Neural cell (in vitro differentiated cells): ENCODE results near the gene PLXDC1. TPM values are rescaled to one million over a fixed set of nuclear protein-coding genes. Genes with fewer than 3 reads are reported as not detected.

Source experiments
- H2AFZ ChIP-seq: fragments of 200-600, 300-800 bp; sonication (generic), shearing (Covaris generic); 2 replicates; pipeline ENCODE4 v1.6.0; 2014; ENCODE audit warnings: low read depth, mild to moderate bottlenecking, antibody characterized with exemption, low read length, moderate library complexity
- H3F3A ChIP-seq: fragments of 200-600 bp; shearing (Covaris generic); 2 replicates; pipeline ENCODE4 v1.6.1; 2016; ENCODE audit warnings: mild to moderate bottlenecking, moderate library complexity, mixed read lengths, antibody characterized with exemption, low read length; ENCODE audit not compliant: insufficient read depth, poor library complexity, severe bottlenecking
- H3K27ac ChIP-seq: fragments of 200-600, 300-800 bp; sonication (generic), shearing (Covaris generic); 2 replicates; pipeline ENCODE4 v1.5.1; 2014; ENCODE audit warnings: mild to moderate bottlenecking, low read length, moderate library complexity
- H3K27me3 ChIP-seq: fragments of 300-800, 200-600 bp; sonication (generic), shearing (Covaris generic); 2 replicates; pipeline ENCODE4 v1.6.0; 2014; ENCODE audit warnings: mild to moderate bottlenecking, low read depth, low read length, moderate library complexity; ENCODE audit not compliant: insufficient read depth
- H3K36me3 ChIP-seq: fragments of 300-800, 200-600 bp; sonication (generic), shearing (Covaris generic); 2 replicates; pipeline ENCODE4 v1.5.1; 2014; ENCODE audit warnings: mild to moderate bottlenecking, antibody characterized with exemption, low read length, moderate library complexity; ENCODE audit not compliant: insufficient read depth
- H3K4me2 ChIP-seq: fragments of 300-800, 200-600 bp; sonication (generic), shearing (Covaris generic); 2 replicates; pipeline ENCODE4 v1.6.0; 2014; ENCODE audit warnings: mild to moderate bottlenecking, low read length
- H3K4me3 ChIP-seq: fragments of 300-800, 200-600 bp; sonication (generic), shearing (Covaris generic); 2 replicates; pipeline ENCODE4 v1.5.1; 2014; ENCODE audit warnings: mild to moderate bottlenecking, low read length, moderate library complexity
- H3K79me2 ChIP-seq: fragments of 200-600 bp; shearing (Covaris generic); replicated peaks from 2 replicates; pipeline ENCODE4 v1.6.0; 2014; ENCODE audit warnings: mild to moderate bottlenecking, low read length, moderate library complexity; ENCODE audit not compliant: insufficient read depth
- H3K9ac ChIP-seq: fragments of 300-800, 200-600 bp; sonication (generic), shearing (Covaris generic); 2 replicates; pipeline ENCODE4 v1.6.1; 2016; ENCODE audit warnings: mild to moderate bottlenecking, low read length, mixed read lengths
- H3K9me2 ChIP-seq: fragments of 200-600 bp; shearing (Covaris generic); 2 replicates; pipeline ENCODE4 v1.6.1; 2016; ENCODE audit warnings: mild to moderate bottlenecking, low read length, mixed read lengths; ENCODE audit not compliant: insufficient read depth
- H3K9me3 ChIP-seq: fragments of 200-600, 300-800 bp; sonication (generic), shearing (Covaris generic); 2 replicates; pipeline ENCODE4 v1.6.1; 2016; ENCODE audit warnings: mild to moderate bottlenecking, mixed run types, low read length, moderate library complexity, mixed read lengths
- H4K20me1 ChIP-seq: fragments of 200-600 bp; shearing (Covaris generic); 2 replicates; pipeline ENCODE4 v1.6.1; 2016; ENCODE audit warnings: mild to moderate bottlenecking, mixed run types; ENCODE audit not compliant: insufficient read depth
- CTCF ChIP-seq: fragments of 450-650 bp; IDR thresholded peaks from 2 replicates; pipeline ENCODE4 v1.5.1; 2014; ENCODE audit warnings: antibody characterized with exemption, mild to moderate bottlenecking, moderate library complexity; ENCODE audit not compliant: poor library complexity, severe bottlenecking
- EP300 ChIP-seq: fragments of 450-650 bp; conservative IDR thresholded peaks from 2 replicates; pipeline ENCODE4 v1.6.1; 2014; ENCODE audit warnings: antibody characterized with exemption, mild to moderate bottlenecking, moderate library complexity; ENCODE audit not compliant: poor library complexity, severe bottlenecking
- EZH2 ChIP-seq: fragments of 200-600, 300-800 bp; shearing (Covaris generic), sonication (generic); IDR thresholded peaks from 2 replicates; pipeline ENCODE4 v1.6.1; 2014; ENCODE audit warnings: antibody characterized with exemption, low read length, borderline replicate concordance, mild to moderate bottlenecking; ENCODE audit not compliant: insufficient read depth, poor library complexity, severe bottlenecking
- MXI1 ChIP-seq: fragments of 450-650 bp; conservative IDR thresholded peaks from 2 replicates; pipeline ENCODE4 v1.6.1; 2014; ENCODE audit warnings: antibody characterized with exemption, mild to moderate bottlenecking; ENCODE audit not compliant: poor library complexity, severe bottlenecking
- POLR2AphosphoS5 ChIP-seq: IDR thresholded peaks from 2 replicates; pipeline ENCODE4 v1.6.1; 2012
- RAD21 ChIP-seq: fragments of 450-650 bp; conservative IDR thresholded peaks from 2 replicates; pipeline ENCODE4 v1.6.1; 2014; ENCODE audit warnings: antibody characterized with exemption, mild to moderate bottlenecking, moderate library complexity
- REST ChIP-seq: IDR thresholded peaks from 2 replicates; pipeline ENCODE4 v1.6.1; 2012; ENCODE audit warnings: borderline replicate concordance
- SMC3 ChIP-seq: fragments of 450-650 bp; conservative IDR thresholded peaks from 2 replicates; pipeline ENCODE4 v1.6.1; 2014; ENCODE audit warnings: antibody characterized with exemption, mild to moderate bottlenecking, moderate library complexity; ENCODE audit not compliant: poor library complexity
- TAF1 ChIP-seq: IDR thresholded peaks from 2 replicates; pipeline ENCODE4 v1.6.1; 2012; ENCODE audit warnings: low read depth
- polyA plus RNA-seq: library from polyadenylated mRNA; depleted of rRNA; stranded (reverse); fragments of >200 nt; gene quantifications from 2 replicates; pipeline ENCODE4 v1.2.3, GENCODE V29; 2014

PLXDC1 gene
- polyA plus RNA-seq, 1 donor from 2014 or later: 10.0 TPM

GRCh38 chr17:39144416-39144840, 7.0 kb downstream of the PLXDC1 start:
- Histone ChIP-seq H3K9me3 (no peaks in the 10 kb centered on the region), H3K27me3 (no peaks in the 10 kb centered on the region), H3K4me2 (no peak overlapping the region), H3F3A (no peaks in the 10 kb centered on the region), H3K9ac (no peak overlapping the region), H3K9me2 (no peaks in the 10 kb centered on the region), H3K4me3 (no peak overlapping the region), H4K20me1 (no peaks in the 10 kb centered on the region), H3K36me3 (no peaks in the 10 kb centered on the region), H3K79me2 (no peaks in the 10 kb centered on the region), H3K27ac (no peak overlapping the region), H2AFZ (no peak overlapping the region)
- TF ChIP-seq EZH2 (no peak), POLR2AphosphoS5 (no peak), MXI1 (no peak), REST (no peak), RAD21 (no peak), EP300 (no peak)

- H2AFZ ChIP-seq: no peak overlapping the region
- no peak overlapping the region for H3K27ac ChIP-seq
- H3K27me3 ChIP-seq: no peaks in the 10 kb centered on the region
- TF ChIP-seq MXI1 (no peak), RAD21 (no peak), CTCF (no peak), REST (no peak), EZH2 (no peak), SMC3 (no peak), TAF1 (no peak), EP300 (no peak), POLR2AphosphoS5 (no peak)
- no peaks in the 10 kb centered on the region for H3K36me3 ChIP-seq
- no peak overlapping the region for H3K9ac ChIP-seq
- no peaks in the 10 kb centered on the region for H3K9me3 ChIP-seq
- no peaks in the 10 kb centered on the region for H3F3A ChIP-seq
- no peaks in the 10 kb centered on the region for H3K79me2 ChIP-seq
- H4K20me1 ChIP-seq: no peaks in the 10 kb centered on the region
- H3K4me3 ChIP-seq: no peak overlapping the region
- H3K9me2 ChIP-seq: no peaks in the 10 kb centered on the region
- no peak overlapping the region for H3K4me2 ChIP-seq
These were observed 7.8 kb downstream of the PLXDC1 start for GRCh38 chr17:39143552-39144093.
